ENCODE measurements around the gene TVP23C.

- TF ChIP-seq EZH2phosphoT487 (IDR thresholded peaks at IDR 0.05; ENCODE audit: unreplicated experiment) = no peak
- TF ChIP-seq CTCF (conservative IDR thresholded peaks at IDR 0.05; ENCODE audit: low read depth in 2 of 2) = no peak
- TF ChIP-seq REST (IDR thresholded peaks at IDR 0.05; ENCODE audit: unreplicated experiment) = no peak
- no peak for TF ChIP-seq JUNB (IDR thresholded peaks at IDR 0.05; ENCODE audit: unreplicated experiment)
- no peak for TF ChIP-seq POLR2AphosphoS5 (IDR thresholded peaks at IDR 0.05; ENCODE audit: low read depth)
- TF ChIP-seq NANOG (IDR thresholded peaks at IDR 0.05; ENCODE audit: borderline replicate concordance) = no peak
- TF ChIP-seq EZH2 (IDR thresholded peaks at IDR 0.05; ENCODE audit: low read depth, unreplicated experiment) = no peak
- no peak for TF ChIP-seq ETS1 (IDR thresholded peaks at IDR 0.05)
- TF ChIP-seq CREB1 (CRISPR knock-in tag; IDR thresholded peaks at IDR 0.05; ENCODE audit: low read depth) = no peak
- no peak for TF ChIP-seq ZNF114 (CRISPR knock-in tag; IDR thresholded peaks at IDR 0.05)
- TF ChIP-seq, protein P1, sequence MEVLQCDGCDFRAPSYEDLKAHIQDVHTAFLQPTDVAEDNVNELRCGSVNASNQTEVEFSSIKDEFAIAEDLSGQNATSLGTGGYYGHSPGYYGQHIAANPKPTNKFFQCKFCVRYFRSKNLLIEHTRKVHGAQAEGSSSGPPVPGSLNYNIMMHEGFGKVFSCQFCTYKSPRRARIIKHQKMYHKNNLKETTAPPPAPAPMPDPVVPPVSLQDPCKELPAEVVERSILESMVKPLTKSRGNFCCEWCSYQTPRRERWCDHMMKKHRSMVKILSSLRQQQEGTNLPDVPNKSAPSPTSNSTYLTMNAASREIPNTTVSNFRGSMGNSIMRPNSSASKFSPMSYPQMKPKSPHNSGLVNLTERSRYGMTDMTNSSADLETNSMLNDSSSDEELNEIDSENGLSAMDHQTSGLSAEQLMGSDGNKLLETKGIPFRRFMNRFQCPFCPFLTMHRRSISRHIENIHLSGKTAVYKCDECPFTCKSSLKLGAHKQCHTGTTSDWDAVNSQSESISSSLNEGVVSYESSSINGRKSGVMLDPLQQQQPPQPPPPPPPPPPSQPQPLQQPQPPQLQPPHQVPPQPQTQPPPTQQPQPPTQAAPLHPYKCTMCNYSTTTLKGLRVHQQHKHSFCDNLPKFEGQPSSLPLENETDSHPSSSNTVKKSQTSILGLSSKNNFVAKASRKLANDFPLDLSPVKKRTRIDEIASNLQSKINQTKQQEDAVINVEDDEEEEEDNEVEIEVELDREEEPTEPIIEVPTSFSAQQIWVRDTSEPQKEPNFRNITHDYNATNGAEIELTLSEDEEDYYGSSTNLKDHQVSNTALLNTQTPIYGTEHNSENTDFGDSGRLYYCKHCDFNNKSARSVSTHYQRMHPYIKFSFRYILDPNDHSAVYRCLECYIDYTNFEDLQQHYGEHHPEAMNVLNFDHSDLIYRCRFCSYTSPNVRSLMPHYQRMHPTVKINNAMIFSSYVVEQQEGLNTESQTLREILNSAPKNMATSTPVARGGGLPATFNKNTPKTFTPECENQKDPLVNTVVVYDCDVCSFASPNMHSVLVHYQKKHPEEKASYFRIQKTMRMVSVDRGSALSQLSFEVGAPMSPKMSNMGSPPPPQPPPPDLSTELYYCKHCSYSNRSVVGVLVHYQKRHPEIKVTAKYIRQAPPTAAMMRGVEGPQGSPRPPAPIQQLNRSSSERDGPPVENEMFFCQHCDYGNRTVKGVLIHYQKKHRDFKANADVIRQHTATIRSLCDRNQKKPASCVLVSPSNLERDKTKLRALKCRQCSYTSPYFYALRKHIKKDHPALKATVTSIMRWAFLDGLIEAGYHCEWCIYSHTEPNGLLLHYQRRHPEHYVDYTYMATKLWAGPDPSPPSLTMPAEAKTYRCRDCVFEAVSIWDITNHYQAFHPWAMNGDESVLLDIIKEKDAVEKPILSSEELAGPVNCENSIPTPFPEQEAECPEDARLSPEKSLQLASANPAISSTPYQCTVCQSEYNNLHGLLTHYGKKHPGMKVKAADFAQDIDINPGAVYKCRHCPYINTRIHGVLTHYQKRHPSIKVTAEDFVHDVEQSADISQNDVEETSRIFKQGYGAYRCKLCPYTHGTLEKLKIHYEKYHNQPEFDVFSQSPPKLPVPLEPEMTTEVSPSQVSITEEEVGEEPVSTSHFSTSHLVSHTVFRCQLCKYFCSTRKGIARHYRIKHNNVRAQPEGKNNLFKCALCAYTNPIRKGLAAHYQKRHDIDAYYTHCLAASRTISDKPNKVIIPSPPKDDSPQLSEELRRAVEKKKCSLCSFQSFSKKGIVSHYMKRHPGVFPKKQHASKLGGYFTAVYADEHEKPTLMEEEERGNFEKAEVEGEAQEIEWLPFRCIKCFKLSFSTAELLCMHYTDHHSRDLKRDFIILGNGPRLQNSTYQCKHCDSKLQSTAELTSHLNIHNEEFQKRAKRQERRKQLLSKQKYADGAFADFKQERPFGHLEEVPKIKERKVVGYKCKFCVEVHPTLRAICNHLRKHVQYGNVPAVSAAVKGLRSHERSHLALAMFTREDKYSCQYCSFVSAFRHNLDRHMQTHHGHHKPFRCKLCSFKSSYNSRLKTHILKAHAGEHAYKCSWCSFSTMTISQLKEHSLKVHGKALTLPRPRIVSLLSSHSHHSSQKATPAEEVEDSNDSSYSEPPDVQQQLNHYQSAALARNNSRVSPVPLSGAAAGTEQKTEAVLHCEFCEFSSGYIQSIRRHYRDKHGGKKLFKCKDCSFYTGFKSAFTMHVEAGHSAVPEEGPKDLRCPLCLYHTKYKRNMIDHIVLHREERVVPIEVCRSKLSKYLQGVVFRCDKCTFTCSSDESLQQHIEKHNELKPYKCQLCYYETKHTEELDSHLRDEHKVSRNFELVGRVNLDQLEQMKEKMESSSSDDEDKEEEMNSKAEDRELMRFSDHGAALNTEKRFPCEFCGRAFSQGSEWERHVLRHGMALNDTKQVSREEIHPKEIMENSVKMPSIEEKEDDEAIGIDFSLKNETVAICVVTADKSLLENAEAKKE (CRISPR knock-in tag; IDR thresholded peaks at IDR 0.05) = no peak
- no peak for TF ChIP-seq STAT1 (IDR thresholded peaks at IDR 0.05; ENCODE audit: unreplicated experiment)
These were observed 84.4 kb downstream of the TVP23C start for GRCh38 chr17:15478845-15479244.
